HepG2 (cell line): Measurements from ENCODE around the gene LENEP. TPM values are rescaled to one million over a fixed set of nuclear protein-coding genes. Genes with fewer than 3 reads are reported as not detected.

Experiments
- CBFB ChIP-seq: sonication (generic); formaldehyde crosslinking; IDR thresholded peaks from 2 replicates; pipeline ENCODE4 v1.4.0; 2020; ENCODE audit warnings: missing genetic modification reagents
- CBX2 ChIP-seq, 2 experiments: fragments of 200-600 bp in 1 of 2; sonication (generic); formaldehyde crosslinking in 1 of 2; IDR thresholded peaks; 2 replicates each; pipeline versions ENCODE4 v1.7.0 to v1.8.1; 2018 to 2022; ENCODE audit warnings: low read depth in 2 of 2, low read length in 1 of 2, mild to moderate bottlenecking in 1 of 2, missing genetic modification reagents in 1 of 2
- GABPA ChIP-seq, 2 experiments: IDR thresholded peaks; 2 replicates each; pipeline ENCODE4 v1.6.1; 2011 to 2016; ENCODE audit warnings: low read depth in 2 of 2, low read length in 1 of 2, missing biosample characterization in 1 of 2, missing genetic modification characterization in 1 of 2
- HIVEP1 ChIP-seq: sonication (generic); formaldehyde crosslinking; IDR thresholded peaks from 2 replicates; pipeline ENCODE4 v1.4.0; 2020; ENCODE audit warnings: mild to moderate bottlenecking, missing genetic modification reagents
- MXD4 ChIP-seq: IDR thresholded peaks from 2 replicates; pipeline ENCODE4 v1.6.1; 2016; ENCODE audit warnings: mild to moderate bottlenecking, missing biosample characterization, missing genetic modification reagents
- NFKBIZ ChIP-seq: IDR thresholded peaks from 2 replicates; pipeline ENCODE4 v1.6.1; 2018; ENCODE audit warnings: missing genetic modification reagents, missing compliant biosample characterization
- RFX5 ChIP-seq: IDR thresholded peaks from 2 replicates; pipeline ENCODE4 v1.6.1; 2011; ENCODE audit warnings: low read depth, low read length, improper control_type of control experiment
- ZNF17 ChIP-seq: sonication (generic); formaldehyde crosslinking; IDR thresholded peaks from 2 replicates; pipeline ENCODE4 v1.5.0; 2020; ENCODE audit warnings: mild to moderate bottlenecking, missing genetic modification reagents
- ZNF3 ChIP-seq: IDR thresholded peaks from 2 replicates; pipeline ENCODE4 v1.7.0; 2017; ENCODE audit warnings: inconsistent platforms
- ZNF550 ChIP-seq: sonication (generic); formaldehyde crosslinking; IDR thresholded peaks from 2 replicates; pipeline ENCODE4 v1.4.0; 2020; ENCODE audit warnings: mild to moderate bottlenecking, missing genetic modification reagents, borderline replicate concordance
- ZNF558 ChIP-seq: sonication (generic); formaldehyde crosslinking; IDR thresholded peaks from 2 replicates; pipeline ENCODE4 v1.9.0; 2022; ENCODE audit warnings: mild to moderate bottlenecking, missing genetic modification reagents, borderline replicate concordance
- polyA plus RNA-seq, 8 experiments: library from polyadenylated mRNA; depleted of rRNA in 3 of 8; stranded (reverse) in 7 of 8; unstranded in 1 of 8; fragments of >200 nt; fragmentation: Illumina TruSeq in 4 of 8; extraction: Trizol in 4 of 8; gene quantifications; 2 replicates each; pipeline versions ENCODE4 v1.2.1 to v1.2.3, GENCODE V29; 2011 to 2016; ENCODE audit warnings: low read depth in 4 of 8, missing spikeins in 1 of 8, mixed read lengths in 1 of 8; ENCODE audit not compliant: insufficient read depth in 1 of 8
- total RNA-seq, 5 experiments: library from RNA; depleted of rRNA; stranded (reverse); fragments of >200 nt; fragmentation: Illumina TruSeq; extraction: Trizol; gene quantifications; 2 replicates each; pipeline ENCODE4 v1.2.3, GENCODE V29; 2016; ENCODE audit warnings: low read depth in 1 of 5
- TF ChIP-seq, protein P1 (sequence below): sonication (generic); formaldehyde crosslinking; IDR thresholded peaks from 2 replicates; pipeline ENCODE4 v1.5.1; 2020; ENCODE audit warnings: missing genetic modification reagents, mild to moderate bottlenecking, borderline replicate concordance
- TF ChIP-seq, protein P2 (sequence below): sonication (generic); formaldehyde crosslinking; IDR thresholded peaks from 2 replicates; pipeline ENCODE4 v1.9.0; 2021; ENCODE audit warnings: missing genetic modification reagents, mild to moderate bottlenecking, borderline replicate concordance
- TF ChIP-seq, protein P3 (sequence below): sonication (generic); formaldehyde crosslinking; IDR thresholded peaks from 2 replicates; pipeline ENCODE4 v1.4.0; 2020; ENCODE audit warnings: mild to moderate bottlenecking, missing genetic modification reagents
- TF ChIP-seq, protein P4 (sequence below): sonication (generic); formaldehyde crosslinking; IDR thresholded peaks from 2 replicates; pipeline ENCODE4 v1.8.1; 2023; ENCODE audit warnings: mild to moderate bottlenecking, missing genetic modification reagents
- TF ChIP-seq, protein P5 (sequence below): sonication (generic); formaldehyde crosslinking; IDR thresholded peaks from 2 replicates; pipeline ENCODE4 v1.8.0; 2023; ENCODE audit warnings: mild to moderate bottlenecking, missing genetic modification reagents
- TF ChIP-seq, protein P6 (sequence below): sonication (generic); formaldehyde crosslinking; IDR thresholded peaks from 2 replicates; pipeline ENCODE4 v1.4.0; 2020; ENCODE audit warnings: missing genetic modification reagents
- TF ChIP-seq, protein P7 (sequence below): IDR thresholded peaks from 2 replicates; pipeline ENCODE4 v1.6.1; 2018; ENCODE audit warnings: missing genetic modification reagents

LENEP gene
- total and polyA plus RNA-seq, 2 of the 13 experiments (the other 11 are each of a cell fraction or from before 2014, with no cell fraction given), result 0.29 TPM; not detected in 1

DNA sequence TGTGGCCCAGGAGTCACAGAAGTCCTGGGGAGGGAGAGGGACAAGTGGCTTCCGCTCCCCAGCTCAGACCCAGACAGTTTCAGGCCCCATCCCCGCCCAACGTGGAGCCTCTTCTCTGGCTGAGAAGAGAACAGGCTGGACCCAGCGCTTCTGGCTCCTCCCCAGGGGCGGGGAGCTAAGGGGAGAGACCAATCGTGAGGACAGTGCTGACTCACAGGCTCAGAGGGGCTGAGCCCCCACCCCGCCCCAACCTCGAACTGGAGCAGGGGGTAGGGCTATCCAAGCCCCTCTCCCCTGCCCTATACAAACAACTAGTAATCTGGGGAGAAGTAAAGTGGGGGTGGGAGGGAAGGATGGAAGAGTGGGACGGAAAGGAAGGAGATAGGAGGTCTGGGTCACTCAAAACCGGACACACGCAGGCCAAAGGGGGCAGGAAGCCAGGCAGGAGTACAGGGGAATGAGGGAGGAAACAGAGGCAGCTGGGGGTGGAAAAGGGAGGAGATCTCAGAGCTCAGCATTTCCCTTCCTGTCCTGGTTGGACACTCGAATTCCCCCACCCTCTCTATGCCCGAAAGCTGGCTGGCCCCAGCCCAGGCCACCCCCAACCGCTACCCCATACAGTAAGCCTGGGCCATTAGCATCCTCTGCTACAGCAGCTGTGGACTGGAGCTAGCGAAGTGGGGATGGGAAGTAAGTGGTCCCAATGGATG, 22.6 kb upstream of the LENEP start, which contains the start of gene SHC1 (continued):
- TF ChIP-seq, protein P1, sequence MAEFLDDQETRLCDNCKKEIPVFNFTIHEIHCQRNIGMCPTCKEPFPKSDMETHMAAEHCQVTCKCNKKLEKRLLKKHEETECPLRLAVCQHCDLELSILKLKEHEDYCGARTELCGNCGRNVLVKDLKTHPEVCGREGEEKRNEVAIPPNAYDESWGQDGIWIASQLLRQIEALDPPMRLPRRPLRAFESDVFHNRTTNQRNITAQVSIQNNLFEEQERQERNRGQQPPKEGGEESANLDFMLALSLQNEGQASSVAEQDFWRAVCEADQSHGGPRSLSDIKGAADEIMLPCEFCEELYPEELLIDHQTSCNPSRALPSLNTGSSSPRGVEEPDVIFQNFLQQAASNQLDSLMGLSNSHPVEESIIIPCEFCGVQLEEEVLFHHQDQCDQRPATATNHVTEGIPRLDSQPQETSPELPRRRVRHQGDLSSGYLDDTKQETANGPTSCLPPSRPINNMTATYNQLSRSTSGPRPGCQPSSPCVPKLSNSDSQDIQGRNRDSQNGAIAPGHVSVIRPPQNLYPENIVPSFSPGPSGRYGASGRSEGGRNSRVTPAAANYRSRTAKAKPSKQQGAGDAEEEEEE (CRISPR knock-in tag), result no peak
- TF ChIP-seq, protein P2, sequence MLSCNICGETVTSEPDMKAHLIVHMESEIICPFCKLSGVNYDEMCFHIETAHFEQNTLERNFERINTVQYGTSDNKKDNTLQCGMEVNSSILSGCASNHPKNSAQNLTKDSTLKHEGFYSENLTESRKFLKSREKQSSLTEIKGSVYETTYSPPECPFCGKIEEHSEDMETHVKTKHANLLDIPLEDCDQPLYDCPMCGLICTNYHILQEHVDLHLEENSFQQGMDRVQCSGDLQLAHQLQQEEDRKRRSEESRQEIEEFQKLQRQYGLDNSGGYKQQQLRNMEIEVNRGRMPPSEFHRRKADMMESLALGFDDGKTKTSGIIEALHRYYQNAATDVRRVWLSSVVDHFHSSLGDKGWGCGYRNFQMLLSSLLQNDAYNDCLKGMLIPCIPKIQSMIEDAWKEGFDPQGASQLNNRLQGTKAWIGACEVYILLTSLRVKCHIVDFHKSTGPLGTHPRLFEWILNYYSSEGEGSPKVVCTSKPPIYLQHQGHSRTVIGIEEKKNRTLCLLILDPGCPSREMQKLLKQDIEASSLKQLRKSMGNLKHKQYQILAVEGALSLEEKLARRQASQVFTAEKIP (CRISPR knock-in tag), result no peak
- TF ChIP-seq, protein P3, sequence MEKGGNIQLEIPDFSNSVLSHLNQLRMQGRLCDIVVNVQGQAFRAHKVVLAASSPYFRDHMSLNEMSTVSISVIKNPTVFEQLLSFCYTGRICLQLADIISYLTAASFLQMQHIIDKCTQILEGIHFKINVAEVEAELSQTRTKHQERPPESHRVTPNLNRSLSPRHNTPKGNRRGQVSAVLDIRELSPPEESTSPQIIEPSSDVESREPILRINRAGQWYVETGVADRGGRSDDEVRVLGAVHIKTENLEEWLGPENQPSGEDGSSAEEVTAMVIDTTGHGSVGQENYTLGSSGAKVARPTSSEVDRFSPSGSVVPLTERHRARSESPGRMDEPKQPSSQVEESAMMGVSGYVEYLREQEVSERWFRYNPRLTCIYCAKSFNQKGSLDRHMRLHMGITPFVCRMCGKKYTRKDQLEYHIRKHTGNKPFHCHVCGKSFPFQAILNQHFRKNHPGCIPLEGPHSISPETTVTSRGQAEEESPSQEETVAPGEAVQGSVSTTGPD (CRISPR knock-in tag), result no peak
- TF ChIP-seq ZNF17 (CRISPR knock-in tag) (no peak), ZNF550 (CRISPR knock-in tag) (no peak), CBFB (CRISPR knock-in tag) (no peak), ZNF3 (CRISPR knock-in tag) (no peak), GABPA (IDR thresholded peaks at IDR 0.05; ENCODE audit: low read depth, low read length) (no peak), GABPA (CRISPR knock-in tag; IDR thresholded peaks at IDR 0.05; ENCODE audit: low read depth) (peak; percentile 46; the same call in 1 of the 2 replicates), NFKBIZ (CRISPR knock-in tag) (no peak), CBX2 (IDR thresholded peaks at IDR 0.05; ENCODE audit: low read depth, low read length) (no peak), CBX2 (CRISPR knock-in tag; IDR thresholded peaks at IDR 0.05; ENCODE audit: low read depth) (no peak), ZNF558 (no peak), HIVEP1 (0 out of 2 replicates have a peak, but pooled peaks have one; percentile 45), RFX5 (no peak), MXD4 (CRISPR knock-in tag) (0 out of 2 replicates have a peak, but pooled peaks have one; percentile 54)
- TF ChIP-seq, protein P4, sequence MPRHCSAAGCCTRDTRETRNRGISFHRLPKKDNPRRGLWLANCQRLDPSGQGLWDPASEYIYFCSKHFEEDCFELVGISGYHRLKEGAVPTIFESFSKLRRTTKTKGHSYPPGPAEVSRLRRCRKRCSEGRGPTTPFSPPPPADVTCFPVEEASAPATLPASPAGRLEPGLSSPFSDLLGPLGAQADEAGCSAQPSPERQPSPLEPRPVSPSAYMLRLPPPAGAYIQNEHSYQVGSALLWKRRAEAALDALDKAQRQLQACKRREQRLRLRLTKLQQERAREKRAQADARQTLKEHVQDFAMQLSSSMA (CRISPR knock-in tag), result no peak
- TF ChIP-seq, protein P5, sequence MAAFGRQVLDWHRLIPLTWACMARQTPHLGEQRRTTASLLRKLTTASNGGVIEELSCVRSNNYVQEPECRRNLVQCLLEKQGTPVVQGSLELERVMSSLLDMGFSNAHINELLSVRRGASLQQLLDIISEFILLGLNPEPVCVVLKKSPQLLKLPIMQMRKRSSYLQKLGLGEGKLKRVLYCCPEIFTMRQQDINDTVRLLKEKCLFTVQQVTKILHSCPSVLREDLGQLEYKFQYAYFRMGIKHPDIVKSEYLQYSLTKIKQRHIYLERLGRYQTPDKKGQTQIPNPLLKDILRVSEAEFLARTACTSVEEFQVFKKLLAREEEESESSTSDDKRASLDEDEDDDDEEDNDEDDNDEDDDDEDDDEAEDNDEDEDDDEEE (CRISPR knock-in tag), result no peak
- TF ChIP-seq, protein P6, sequence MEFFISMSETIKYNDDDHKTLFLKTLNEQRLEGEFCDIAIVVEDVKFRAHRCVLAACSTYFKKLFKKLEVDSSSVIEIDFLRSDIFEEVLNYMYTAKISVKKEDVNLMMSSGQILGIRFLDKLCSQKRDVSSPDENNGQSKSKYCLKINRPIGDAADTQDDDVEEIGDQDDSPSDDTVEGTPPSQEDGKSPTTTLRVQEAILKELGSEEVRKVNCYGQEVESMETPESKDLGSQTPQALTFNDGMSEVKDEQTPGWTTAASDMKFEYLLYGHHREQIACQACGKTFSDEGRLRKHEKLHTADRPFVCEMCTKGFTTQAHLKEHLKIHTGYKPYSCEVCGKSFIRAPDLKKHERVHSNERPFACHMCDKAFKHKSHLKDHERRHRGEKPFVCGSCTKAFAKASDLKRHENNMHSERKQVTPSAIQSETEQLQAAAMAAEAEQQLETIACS (CRISPR knock-in tag), result no peak
- TF ChIP-seq, protein P7, sequence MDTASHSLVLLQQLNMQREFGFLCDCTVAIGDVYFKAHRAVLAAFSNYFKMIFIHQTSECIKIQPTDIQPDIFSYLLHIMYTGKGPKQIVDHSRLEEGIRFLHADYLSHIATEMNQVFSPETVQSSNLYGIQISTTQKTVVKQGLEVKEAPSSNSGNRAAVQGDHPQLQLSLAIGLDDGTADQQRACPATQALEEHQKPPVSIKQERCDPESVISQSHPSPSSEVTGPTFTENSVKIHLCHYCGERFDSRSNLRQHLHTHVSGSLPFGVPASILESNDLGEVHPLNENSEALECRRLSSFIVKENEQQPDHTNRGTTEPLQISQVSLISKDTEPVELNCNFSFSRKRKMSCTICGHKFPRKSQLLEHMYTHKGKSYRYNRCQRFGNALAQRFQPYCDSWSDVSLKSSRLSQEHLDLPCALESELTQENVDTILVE (CRISPR knock-in tag), result no peak
